ENCODE results near the gene CFP.

Gene CFP

DNA sequence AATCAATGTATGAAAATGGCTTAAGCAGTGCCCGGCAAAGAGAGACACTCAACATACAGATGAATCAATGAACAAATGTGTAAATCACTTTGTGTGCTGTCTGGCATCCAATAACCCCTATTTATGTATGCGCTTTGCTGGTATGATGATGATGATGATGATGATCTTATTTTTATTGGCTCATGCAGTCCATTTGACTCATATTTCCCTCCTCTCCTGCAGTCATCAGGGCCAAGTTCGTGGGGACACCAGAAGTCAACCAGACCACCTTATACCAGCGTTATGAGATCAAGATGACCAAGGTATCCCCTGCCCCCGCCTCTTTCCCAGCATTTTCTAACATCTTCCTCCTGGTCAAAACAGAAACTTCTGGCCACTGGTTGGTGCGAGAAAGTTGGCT, 45.0 kb downstream of the CFP start:
- TF ChIP-seq, protein P1, sequence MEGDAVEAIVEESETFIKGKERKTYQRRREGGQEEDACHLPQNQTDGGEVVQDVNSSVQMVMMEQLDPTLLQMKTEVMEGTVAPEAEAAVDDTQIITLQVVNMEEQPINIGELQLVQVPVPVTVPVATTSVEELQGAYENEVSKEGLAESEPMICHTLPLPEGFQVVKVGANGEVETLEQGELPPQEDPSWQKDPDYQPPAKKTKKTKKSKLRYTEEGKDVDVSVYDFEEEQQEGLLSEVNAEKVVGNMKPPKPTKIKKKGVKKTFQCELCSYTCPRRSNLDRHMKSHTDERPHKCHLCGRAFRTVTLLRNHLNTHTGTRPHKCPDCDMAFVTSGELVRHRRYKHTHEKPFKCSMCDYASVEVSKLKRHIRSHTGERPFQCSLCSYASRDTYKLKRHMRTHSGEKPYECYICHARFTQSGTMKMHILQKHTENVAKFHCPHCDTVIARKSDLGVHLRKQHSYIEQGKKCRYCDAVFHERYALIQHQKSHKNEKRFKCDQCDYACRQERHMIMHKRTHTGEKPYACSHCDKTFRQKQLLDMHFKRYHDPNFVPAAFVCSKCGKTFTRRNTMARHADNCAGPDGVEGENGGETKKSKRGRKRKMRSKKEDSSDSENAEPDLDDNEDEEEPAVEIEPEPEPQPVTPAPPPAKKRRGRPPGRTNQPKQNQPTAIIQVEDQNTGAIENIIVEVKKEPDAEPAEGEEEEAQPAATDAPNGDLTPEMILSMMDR (IDR thresholded peaks at IDR 0.05; ENCODE audit: low read depth, low read length, missing control alignments) = no peak
- no peak overlapping the region for H3K4me3 ChIP-seq (ENCODE audit: low read depth, low read length)
- in situ Hi-C loops (cut with HindIII; ENCODE audit: low sequenced_read_pairs) = no loop called here
- DNase-seq (ENCODE audit: low read depth) = no peak

DNA sequence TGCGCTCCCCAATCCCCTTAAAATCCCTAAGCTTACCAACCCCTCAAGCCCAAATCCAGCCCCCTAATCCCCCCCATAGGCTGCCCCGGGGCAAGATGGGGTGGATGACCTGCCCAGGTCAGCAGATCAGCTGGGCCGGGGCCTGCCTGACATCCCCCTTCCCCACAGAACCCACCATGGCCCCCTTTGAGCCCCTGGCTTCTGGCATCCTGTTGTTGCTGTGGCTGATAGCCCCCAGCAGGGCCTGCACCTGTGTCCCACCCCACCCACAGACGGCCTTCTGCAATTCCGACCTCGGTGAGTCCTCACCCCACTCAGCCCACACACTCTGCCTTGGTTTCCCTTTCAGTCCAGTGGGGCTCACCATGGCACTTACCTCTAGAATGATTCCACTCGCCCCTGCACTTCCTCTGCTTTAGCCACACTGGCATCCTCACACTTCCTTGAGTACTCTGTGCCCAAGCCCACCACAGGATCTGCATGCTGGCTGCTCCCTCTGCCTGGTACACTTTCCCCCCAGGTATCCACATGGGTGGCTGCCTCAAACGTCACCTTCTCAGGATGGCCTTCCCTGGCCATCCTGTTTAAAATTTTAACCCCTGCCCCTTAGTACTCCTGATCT, 46.4 kb downstream of the CFP start:
- peak overlapping the region; percentile 66 for H3K4me3 ChIP-seq (ENCODE audit: low read depth, low read length)
- in situ Hi-C loops (cut with HindIII; ENCODE audit: low sequenced_read_pairs) = no loop called here
- TF ChIP-seq, protein P1 (IDR thresholded peaks at IDR 0.05; ENCODE audit: low read depth, low read length, missing control alignments) = no peak
- DNase-seq (ENCODE audit: low read depth) = no peak

DNA sequence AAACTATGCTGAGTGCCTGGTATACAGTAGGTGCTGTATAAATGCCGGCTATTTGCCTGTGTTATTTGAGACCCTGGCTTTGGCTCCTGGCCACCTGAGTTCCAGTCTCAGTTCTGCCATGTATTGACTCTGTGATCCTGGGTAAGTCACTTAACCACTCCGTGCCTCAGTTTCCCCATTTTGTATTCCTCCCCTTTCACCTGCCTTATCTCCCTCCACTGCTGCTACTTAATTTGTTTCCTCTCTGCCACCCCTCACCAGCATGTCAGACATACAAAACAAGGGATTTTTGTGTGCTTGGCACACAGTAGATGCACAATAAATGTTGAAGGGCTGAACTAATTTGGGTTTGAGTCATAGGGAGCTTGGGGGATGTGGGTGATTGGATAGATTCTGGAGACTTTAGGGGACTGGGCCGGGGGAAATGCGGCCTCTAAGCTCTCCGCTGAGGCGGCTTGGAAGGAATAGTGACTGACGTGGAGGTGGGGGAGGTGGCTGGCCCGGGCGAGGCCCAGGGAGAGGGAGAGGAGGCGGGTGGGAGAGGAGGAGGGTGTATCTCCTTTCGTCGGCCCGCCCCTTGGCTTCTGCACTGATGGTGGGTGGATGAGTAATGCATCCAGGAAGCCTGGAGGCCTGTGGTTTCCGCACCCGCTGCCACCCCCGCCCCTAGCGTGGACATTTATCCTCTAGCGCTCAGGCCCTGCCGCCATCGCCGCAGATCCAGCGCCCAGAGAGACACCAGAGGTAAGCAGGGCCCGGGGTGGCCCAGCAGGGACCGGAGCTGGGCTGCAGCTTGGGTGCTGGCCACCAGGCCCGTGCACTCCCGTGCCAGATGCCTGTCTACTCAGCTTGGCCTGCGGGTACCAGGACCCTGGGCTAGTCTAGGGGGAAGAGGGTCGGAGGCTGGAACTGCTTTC, 47.7 kb downstream of the CFP start, which contains the start of gene TIMP1:
Gene TIMP1, plus strand, starts transcription at position 706 of the 917 bp plus-strand sequence. CDS start 980 bp downstream, outside the sequence.
- in situ Hi-C loops (cut with HindIII; ENCODE audit: low sequenced_read_pairs) = no loop called here
- TF ChIP-seq, protein P1 (IDR thresholded peaks at IDR 0.05; ENCODE audit: low read depth, low read length, missing control alignments) = no peak
- DNase-seq (ENCODE audit: low read depth) = peak; percentile 78
- peak within 1 kb of the TSS; percentile 66 for H3K4me3 ChIP-seq (ENCODE audit: low read depth, low read length)

DNA sequence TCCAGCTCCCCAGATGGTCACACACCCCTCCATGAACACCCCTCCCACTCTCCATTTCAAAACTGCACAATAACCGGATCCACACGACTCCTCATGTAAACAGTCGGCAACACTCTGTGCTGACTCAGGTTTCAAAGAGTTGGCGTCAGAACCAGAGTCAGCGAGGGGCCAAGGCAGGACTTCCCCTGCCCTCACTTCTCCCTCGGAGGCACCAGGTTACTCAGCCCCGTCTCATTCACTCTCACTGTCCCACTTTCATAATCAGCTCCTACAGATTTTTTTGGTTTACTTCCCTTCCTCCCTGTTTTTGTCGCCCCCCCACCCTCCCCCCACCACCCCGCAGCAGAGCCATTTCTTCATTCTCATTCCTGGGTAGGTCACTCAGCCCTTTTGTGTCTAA, 50.2 kb downstream of the CFP start:
- no peak overlapping the region for H3K4me3 ChIP-seq (ENCODE audit: low read depth, low read length)
- DNase-seq (ENCODE audit: low read depth) = no peak
- in situ Hi-C loops (cut with HindIII; ENCODE audit: low sequenced_read_pairs) = no loop called here
- TF ChIP-seq, protein P1 (IDR thresholded peaks at IDR 0.05; ENCODE audit: low read depth, low read length, missing control alignments) = no peak

DNA sequence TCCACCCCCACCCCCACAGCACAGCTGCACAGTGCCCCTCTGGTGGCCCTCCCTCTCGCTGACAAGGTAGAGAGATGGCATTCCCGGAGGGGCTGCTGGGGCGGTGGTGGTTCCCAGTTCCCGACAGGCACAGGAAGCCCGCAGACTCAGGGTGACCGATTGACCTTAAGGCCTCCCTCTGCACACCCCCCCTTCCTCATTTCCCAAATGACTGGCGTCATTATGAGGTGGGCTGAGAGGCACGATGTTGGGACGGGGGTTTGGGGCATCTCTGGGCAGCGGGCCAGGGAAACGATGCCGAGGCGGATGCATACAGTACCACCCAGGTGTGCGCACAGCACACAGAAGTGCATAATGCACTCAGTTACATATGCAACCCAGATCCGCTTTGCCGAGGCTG, 51.0 kb downstream of the CFP start:
- no peak for DNase-seq (ENCODE audit: low read depth)
- in situ Hi-C loops (cut with HindIII; ENCODE audit: low sequenced_read_pairs) = no loop called here
- TF ChIP-seq, protein P1 (IDR thresholded peaks at IDR 0.05; ENCODE audit: low read depth, low read length, missing control alignments) = no peak
- no peak overlapping the region for H3K4me3 ChIP-seq (ENCODE audit: low read depth, low read length)

DNA sequence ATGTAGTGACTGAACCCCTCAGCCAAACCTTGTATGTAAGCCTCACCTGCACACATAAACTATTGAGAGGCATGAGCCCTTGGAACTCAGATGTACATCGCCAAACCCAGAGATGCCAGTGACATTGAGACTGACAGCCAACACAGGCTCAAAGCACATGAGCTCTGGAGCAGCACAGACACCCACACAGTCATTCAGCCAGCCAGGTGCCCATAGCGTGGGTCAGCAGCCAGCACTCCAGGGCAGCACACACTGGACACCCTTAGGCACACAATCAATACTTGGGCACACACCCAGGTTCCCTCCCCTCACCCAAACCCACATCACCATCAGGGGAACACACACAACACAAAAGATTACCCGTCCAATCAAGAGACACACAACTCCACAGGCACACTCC, 51.8 kb downstream of the CFP start:
- TF ChIP-seq, protein P1 (IDR thresholded peaks at IDR 0.05; ENCODE audit: low read depth, low read length, missing control alignments) = no peak
- H3K4me3 ChIP-seq (ENCODE audit: low read depth, low read length) = no peak overlapping the region
- in situ Hi-C loops (cut with HindIII; ENCODE audit: low sequenced_read_pairs) = no loop called here
- DNase-seq (ENCODE audit: low read depth) = no peak

Measured in astrocyte of the cerebellum (primary cell).